GM19452 (cell line): ENCODE measurements around the gene CCL27.

Experiments used
- ATAC-seq: cut with Tn5 transposase; IDR thresholded peaks from one replicate; pipeline ENCODE4 v1.9.1; 2021; ENCODE audit not compliant: unreplicated experiment

The CCL27 gene

DNA sequence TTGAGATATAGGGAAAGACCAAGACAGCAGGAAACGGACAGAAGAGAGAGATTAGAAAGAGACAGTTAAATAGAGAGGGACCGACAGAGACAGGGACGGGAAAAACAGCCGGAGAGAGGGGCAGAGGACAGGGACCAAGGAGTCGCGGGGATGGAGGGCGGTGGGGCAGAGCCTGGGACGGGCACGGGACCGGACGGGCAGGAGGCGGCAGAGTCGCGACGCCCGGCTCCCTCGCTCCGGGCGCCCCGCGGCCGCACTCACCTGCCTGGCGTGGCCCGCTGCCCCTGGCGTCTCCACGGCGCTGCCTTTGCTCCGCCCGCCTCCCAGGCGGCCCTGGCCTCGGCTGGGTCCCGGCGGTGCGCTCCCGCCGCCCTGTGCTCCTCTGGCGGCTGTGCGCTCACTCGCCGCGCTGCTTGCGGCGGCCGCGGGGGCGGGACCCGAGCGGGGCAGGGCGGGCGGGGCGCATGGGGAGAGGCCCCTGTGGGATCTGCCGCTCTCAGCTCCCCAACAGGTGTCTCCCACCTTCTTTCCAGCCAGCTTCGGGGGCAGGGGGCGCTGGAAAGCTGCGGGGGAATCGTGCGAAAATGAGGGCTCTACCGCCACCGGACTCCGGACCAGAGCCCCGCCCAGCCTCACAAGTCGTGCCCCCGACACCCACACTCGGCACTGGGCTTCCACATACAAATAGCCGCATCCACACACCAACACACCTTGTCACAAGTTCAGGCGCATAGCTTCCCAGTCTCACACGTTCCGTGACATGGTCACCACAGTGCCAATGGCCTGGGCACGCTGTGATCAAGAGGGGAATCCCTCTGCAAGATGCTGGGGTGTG is 33.6 kb downstream of the CCL27 start, which contains the start of gene ARID3C:
TSS of gene ARID3C (minus strand) at position 411 of the 835 bp plus-strand sequence. CDS start 1,052 bp downstream, outside the sequence.
- ATAC-seq = no peak

DNA sequence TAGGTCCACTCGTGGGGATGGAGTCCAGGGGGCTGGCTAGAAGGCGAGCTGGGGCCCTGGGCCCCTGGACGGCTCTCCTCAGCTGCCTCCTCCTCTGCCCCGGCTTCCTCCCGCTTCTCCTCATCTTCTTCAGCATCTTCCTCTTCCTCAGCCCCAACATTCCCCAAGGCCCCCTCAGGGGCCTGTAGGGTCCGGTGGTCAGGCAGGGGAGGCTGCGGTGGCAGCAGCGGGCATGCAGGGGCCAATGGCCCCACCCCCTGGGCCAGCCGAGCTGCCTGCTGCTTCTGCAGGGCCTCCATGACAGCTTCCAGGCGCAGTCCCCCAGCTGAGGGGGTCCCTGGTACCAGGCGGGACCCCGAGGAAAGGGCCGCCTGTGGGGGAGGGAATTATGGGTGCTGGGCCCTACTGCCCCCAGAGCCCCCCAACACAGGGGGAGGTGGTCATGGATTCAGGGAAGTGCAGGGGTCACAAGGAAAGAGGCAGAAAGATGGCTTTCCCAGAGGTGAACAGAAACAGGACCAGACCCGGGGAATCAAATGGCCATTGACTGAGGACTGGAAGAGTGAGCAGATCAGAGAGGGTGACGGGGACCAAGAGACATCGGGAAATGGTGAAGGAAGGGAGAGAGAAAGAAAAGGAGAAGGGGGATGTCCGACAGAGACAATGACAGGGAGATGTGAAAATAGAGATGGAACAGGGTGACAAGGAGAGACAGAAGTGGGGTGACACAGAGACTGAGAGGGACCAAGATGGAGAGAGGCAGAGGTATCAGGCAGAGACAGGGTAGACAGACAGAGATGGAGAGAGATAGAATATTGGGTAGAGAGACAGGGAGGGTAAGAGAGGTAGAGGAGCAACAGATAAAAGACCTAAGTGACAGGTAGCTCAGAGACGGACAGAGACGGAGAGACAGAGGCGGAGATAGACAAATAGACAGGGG is 34.5 kb downstream of the CCL27 start:
- ATAC-seq = no peak

DNA sequence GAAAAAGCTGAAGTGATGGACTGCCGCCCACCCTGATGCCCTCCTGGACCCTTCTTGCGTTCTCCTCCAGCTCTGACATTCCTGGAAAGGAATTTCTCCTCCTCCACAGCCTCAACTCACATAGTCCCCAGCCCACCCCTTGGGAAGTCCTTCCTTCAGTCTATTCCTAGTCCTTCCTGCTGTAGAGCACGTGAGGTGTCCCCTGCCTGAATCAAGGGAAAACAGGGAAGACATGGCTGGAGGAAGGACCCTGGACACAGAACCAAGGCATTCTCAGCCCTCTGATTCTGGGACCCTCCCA is 37.3 kb downstream of the CCL27 start:
- no peak for ATAC-seq

DNA sequence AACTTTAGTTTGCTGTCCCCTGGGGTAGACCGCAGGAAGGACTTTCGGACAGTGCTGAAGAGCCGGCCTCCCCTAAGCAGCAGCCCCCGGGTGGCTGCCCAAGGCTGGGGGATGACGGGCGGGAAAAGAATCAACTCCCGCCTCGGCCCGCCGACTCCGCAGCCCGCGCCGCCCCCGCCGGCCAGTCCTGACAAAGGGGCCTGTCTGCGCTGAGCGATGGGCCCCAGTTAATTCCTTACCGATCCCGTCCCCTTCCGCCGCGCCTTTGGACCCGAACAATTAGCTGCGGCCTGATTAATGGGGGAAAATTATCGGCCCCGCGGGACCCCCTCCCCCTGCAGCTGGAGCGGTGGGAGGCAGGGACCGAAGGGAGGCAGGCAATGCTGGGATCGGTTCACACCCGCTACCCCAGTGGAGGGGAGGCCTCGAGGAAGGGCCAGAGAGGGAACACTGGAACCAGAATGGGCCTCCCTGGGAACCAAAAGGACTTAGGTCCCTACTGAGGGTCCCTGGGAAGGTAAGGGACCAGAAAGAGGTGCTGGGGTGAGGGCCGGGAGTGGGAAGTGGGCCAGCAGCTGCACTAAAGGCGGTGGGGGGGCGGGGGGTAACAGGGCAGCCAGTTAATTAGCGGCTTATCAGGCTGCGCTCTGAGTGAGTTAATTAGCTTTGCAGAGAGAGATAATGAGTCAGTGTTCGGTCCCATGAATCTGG is 37.8 kb downstream of the CCL27 start:
- ATAC-seq = no peak

DNA sequence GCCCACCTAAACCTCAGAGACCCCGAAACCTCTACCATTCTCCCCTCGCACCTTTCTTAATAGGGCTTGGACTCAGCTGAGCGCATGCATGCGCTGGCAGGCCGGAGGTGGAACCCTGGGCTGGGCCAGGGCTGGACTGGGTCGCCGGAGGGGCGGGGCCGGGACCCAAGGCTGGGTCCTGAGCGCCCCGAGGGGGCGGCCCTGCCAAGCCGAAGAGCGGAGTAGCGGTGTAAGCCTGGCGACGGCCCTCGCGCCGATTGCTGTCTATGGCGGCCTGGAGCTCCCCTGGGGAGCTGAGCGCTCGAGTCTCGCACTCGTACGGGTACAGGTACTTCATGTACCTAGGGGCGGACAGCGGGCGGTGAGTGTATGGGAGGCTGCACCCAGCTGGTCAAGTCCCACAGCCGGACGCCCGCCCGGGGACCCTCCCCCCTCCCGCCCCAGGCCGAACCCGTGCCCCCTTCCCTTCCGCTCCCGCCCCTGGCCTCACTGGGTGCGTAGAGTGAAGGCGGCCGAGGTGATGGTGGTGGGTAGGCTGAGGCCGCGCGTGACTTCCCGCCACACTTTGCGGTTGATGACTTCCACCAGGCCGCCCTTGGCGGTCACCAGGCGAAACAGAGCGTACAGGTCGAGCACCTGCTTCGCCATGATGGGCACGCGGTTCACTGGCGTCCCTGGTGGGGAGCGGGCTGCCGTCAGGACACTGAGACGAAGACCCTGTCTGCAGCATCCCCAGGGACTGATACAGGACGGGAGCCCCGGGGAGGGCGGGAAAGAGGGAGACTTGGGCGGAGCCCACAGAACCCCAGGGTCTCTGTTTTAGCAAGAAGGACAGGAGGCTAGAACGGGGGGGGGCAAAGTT is 38.9 kb downstream of the CCL27 start:
- no peak for ATAC-seq

DNA sequence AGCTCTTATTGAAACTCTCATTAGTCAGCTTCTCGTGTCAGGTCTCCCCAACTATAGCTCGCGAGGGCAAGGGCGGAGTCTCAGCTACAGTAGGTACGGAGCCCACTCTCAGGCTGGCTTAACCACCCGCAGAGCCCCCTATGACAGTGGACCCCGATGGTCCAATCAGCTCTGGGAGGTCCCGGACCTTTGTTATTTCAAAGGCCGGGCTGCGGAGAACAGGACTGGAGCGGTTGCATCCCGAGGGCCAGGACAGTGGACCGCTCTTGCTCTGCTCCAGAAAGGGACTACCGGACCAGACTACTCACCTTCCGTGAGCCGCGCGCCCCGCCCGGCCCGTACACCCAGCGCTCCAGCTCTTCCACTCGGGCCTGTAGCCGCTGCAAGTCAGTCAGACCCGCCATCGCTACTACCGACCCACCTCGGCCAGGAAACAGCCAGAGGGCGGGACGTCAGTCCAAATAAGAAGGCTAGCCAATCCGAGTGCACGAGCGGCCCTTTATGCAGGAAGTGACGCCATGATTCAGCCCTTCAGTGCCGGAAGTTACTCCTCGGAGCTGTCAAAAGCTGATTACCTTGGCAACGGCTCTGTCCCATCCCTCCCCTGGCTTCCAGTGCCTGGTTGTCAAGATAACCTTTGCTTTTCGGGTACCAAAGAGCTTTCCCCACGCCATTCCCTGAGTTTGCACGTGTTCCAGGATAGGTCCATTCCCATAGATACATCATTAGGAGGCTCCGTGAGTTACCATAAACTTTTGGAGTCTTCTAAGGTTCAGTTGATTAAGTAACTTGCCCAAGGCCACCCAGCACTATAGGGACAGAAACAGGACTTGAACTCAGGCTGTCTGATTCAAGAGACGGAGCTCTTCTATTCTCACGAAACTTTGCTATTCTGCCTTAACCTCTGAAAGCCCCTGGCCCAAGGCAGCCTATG is 42.1 kb downstream of the CCL27 start, which contains the start of gene DCTN3:
TSS of gene DCTN3 (minus strand) at position 435 of the 934 bp plus-strand sequence. CDS start at position 404, 31 bp downstream.
- peak; percentile 97 for ATAC-seq

DNA sequence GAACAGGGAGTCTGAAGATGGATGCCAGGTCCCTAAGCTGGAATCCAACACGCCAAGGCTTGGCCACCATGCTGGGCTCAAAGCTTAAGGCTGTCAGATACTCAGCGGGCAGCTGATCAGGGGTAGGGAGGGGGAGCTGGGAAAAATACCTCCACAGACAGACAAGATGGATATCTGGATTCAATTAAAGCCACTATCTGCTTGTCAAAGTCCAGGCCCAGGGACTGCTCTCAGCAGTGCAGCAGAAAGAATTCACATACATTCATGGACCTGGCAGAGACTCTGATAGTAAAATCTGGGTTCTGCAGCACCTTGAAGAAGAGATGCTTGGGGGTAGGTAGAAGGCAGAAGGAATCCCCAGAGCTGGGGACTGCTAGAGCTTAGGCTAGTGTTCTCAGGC is 47.3 kb downstream of the CCL27 start:
- ATAC-seq = no peak

DNA sequence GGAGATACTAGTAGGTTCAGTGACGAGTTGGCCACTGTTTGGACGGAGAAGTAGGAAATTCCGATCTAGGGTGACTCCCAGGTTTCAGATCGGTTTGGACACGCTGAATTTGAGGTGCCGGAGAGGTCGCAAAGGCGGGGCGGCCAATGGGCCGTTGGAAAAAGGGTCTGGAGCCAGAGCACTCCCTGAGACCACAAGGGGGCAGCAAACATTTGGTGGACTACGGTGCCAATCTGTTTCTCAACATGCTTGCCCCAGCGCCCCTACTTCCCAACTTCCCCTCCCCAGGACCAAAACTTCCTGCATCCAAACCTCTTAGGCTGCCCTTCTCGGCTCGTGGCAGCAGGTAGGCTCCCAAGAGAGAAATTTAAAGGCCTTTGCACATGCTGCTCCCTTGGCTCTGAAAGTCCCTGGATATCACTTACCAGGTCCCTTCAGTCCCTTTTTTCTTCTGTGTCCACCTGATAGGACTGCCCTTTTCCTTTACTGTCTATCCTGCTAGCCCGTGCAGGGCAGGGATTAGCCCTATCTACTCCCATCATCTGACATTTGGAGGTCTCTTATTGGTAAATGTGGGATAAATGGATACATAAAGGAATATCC is 49.6 kb downstream of the CCL27 start:
- ATAC-seq = no peak
